Loucy (cell line): Measurements from ENCODE around the gene DUSP9.

Experiments
- H2AFZ ChIP-seq: fragments of 200-600 bp; sonication (generic); 2 replicates; pipeline ENCODE4 v1.6.0; 2016; ENCODE audit warnings: antibody characterized with exemption, mild to moderate bottlenecking, low read length, moderate library complexity
- H3F3A ChIP-seq: fragments of 200-600 bp; 2 replicates; pipeline ENCODE4 v1.6.0; 2016; ENCODE audit warnings: antibody characterized with exemption, low read depth, mild to moderate bottlenecking
- H3K27me3 ChIP-seq: fragments of 200-600 bp; sonication (generic); 2 replicates; pipeline ENCODE4 v1.6.1; 2014; ENCODE audit warnings: low read length, mild to moderate bottlenecking; ENCODE audit not compliant: insufficient read depth, poor library complexity, severe bottlenecking
- H3K36me3 ChIP-seq: fragments of 200-600 bp; sonication (generic); 2 replicates; pipeline ENCODE4 v1.6.1; 2016; ENCODE audit warnings: low read length; ENCODE audit not compliant: insufficient read depth
- H3K4me1 ChIP-seq: fragments of 200-600 bp; sonication (generic); 2 replicates; pipeline ENCODE4 v1.5.1; 2014; ENCODE audit warnings: low read length, mild to moderate bottlenecking; ENCODE audit not compliant: insufficient read depth, poor library complexity, severe bottlenecking
- H3K4me2 ChIP-seq: fragments of 200-600 bp; sonication (generic); 2 replicates; pipeline ENCODE4 v1.6.0; 2014; ENCODE audit warnings: antibody characterized with exemption, low read length, low read depth, mild to moderate bottlenecking; ENCODE audit not compliant: poor library complexity, severe bottlenecking
- H3K4me3 ChIP-seq: fragments of 200-600 bp; sonication (generic); 2 replicates; pipeline ENCODE4 v1.5.1; 2014; ENCODE audit warnings: low read length, mild to moderate bottlenecking, mixed read lengths; ENCODE audit not compliant: poor library complexity, severe bottlenecking
- H3K79me2 ChIP-seq: fragments of 200-600 bp; sonication (generic); 2 replicates; pipeline ENCODE4 v1.6.1; 2014; ENCODE audit warnings: low read length; ENCODE audit not compliant: insufficient read depth
- H3K9ac ChIP-seq: fragments of 200-600 bp; sonication (generic); 2 replicates; pipeline ENCODE4 v1.6.0; 2014; ENCODE audit warnings: mild to moderate bottlenecking, low read depth, low read length, moderate library complexity; ENCODE audit not compliant: poor library complexity, severe bottlenecking
- H3K9me2 ChIP-seq: fragments of 200-600 bp; sonication (generic); replicated peaks from 2 replicates; pipeline ENCODE4 v1.6.1; 2016; ENCODE audit warnings: low read depth, low read length, mixed read lengths
- H3K9me3 ChIP-seq: fragments of 200-600 bp; sonication (generic); 2 replicates; pipeline ENCODE4 v1.6.1; 2014; ENCODE audit warnings: mild to moderate bottlenecking, antibody characterized with exemption, low read length, low read depth; ENCODE audit not compliant: insufficient read depth
- H4K20me1 ChIP-seq: fragments of 200-600 bp; sonication (generic); 2 replicates; pipeline ENCODE4 v1.6.0; 2014; ENCODE audit warnings: antibody characterized with exemption, low read length, mild to moderate bottlenecking; ENCODE audit not compliant: insufficient read depth, poor library complexity, severe bottlenecking
- CTCF ChIP-seq: fragments of 200-600 bp; sonication (generic); conservative IDR thresholded peaks from 2 replicates; pipeline ENCODE4 v1.5.1; 2014; ENCODE audit warnings: mild to moderate bottlenecking, antibody characterized with exemption, low read length
- EZH2phosphoT487 ChIP-seq: fragments of 200-600 bp; IDR thresholded peaks from 2 replicates; pipeline ENCODE4 v1.6.1; 2018; ENCODE audit warnings: antibody characterized with exemption, mild to moderate bottlenecking, moderate library complexity, borderline replicate concordance

The DUSP9 gene

GRCh38 chrX:153650959-153651358 lies 4.0 kb downstream of the DUSP9 start:
- no peaks in the 10 kb centered on the region for H3K27me3 ChIP-seq
- H3K36me3 ChIP-seq, result no peaks in the 10 kb centered on the region
- H3K9me3 ChIP-seq, result no peaks in the 10 kb centered on the region
- H2AFZ ChIP-seq, result no peak overlapping the region
- no peaks in the 10 kb centered on the region for H4K20me1 ChIP-seq
- no peak overlapping the region for H3K4me3 ChIP-seq
- no peak for TF ChIP-seq CTCF
- no peak for TF ChIP-seq EZH2phosphoT487
- no peak overlapping the region for H3K4me2 ChIP-seq
- H3K9me2 ChIP-seq, result no peaks in the 10 kb centered on the region
- H3K79me2 ChIP-seq, result no peaks in the 10 kb centered on the region
- no peaks in the 10 kb centered on the region for H3F3A ChIP-seq
- no peak overlapping the region for H3K9ac ChIP-seq
- H3K4me1 ChIP-seq, result no peaks in the 10 kb centered on the region

DNA sequence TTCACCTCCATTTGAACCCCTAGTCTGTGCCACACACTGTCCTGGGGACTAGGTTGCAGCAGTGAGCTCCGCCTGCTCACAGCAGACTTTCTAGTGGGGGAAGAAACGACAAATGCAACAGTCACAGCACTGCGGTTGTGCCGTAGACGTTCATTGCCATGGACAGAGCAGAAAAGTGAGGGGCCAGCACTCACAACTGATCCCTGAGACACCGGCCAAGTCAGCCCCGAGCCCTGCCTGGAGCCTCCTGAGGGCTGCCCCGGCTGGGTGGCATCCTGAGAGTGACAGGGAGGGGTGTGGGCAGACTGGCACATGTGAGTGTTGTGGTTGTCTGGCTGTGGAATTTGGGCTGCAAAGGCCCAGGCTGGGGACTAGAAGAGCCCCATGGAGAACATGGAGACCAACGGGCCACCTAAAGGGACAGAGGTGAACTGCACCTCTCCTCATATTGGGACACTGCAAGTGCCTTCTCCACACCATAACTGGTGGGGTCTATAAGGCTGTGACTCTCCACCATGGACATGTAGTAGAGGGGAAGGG lies 4.6 kb downstream of the DUSP9 start:
- no peaks in the 10 kb centered on the region for H3K9me3 ChIP-seq
- H4K20me1 ChIP-seq, result no peaks in the 10 kb centered on the region
- no peaks in the 10 kb centered on the region for H3K36me3 ChIP-seq

DNA sequence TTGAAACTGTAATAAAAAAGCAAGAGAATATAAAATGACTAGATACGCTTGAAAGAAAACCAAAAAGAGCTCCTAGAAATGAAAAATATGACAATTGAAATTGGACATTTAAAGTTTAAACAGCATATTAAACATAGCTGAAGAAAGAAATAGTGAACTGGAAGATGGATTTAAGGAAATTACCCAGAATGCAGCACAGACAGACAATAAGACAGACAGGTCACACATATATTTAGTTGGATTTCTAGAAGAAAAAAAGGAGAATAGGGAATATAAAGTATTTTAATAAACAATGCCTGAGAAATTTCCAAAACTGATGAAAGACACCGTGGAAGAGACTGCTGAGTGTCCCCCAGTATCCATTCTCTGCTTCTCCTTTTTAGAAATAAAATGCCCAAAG lies 6.6 kb downstream of the DUSP9 start:
- Histone ChIP-seq H3K4me1 (no peaks in the 10 kb centered on the region), H3K9ac (no peak overlapping the region), H2AFZ (no peak overlapping the region), H4K20me1 (no peaks in the 10 kb centered on the region), H3K4me3 (no peak overlapping the region), H3K36me3 (no peaks in the 10 kb centered on the region), H3K9me2 (no peaks in the 10 kb centered on the region), H3K79me2 (no peaks in the 10 kb centered on the region), H3K27me3 (no peaks in the 10 kb centered on the region), H3K4me2 (no peak overlapping the region), H3K9me3 (no peaks in the 10 kb centered on the region), H3F3A (no peaks in the 10 kb centered on the region)
- TF ChIP-seq EZH2phosphoT487 (no peak), CTCF (no peak)

More for the DNA sequence above, 4.6 kb downstream of the DUSP9 start:
- H3K27me3 ChIP-seq, result no peaks in the 10 kb centered on the region
- no peak overlapping the region for H3K4me2 ChIP-seq
- H3K4me1 ChIP-seq, result no peaks in the 10 kb centered on the region
- H3K9ac ChIP-seq, result no peak overlapping the region
- H3K4me3 ChIP-seq, result no peak overlapping the region
- TF ChIP-seq EZH2phosphoT487, result no peak
- peak; percentile 51 for TF ChIP-seq CTCF
- no peaks in the 10 kb centered on the region for H3F3A ChIP-seq
- no peaks in the 10 kb centered on the region for H3K9me2 ChIP-seq
- no peak overlapping the region for H2AFZ ChIP-seq
- no peaks in the 10 kb centered on the region for H3K79me2 ChIP-seq
